Breast epithelium (tissue), 3 donors: ENCODE results near the gene GNPTG.

Experiments
- POLR2AphosphoS5 ChIP-seq, 3 donors: sonication (generic); formaldehyde crosslinking; IDR thresholded peaks; one replicate each; pipeline ENCODE4 v1.6.1; 2017; ENCODE audit warnings: antibody characterized with exemption in 3 of 3
- TF ChIP-seq, protein P1 (sequence below), 3 donors: fragments of 450-650 bp; IDR thresholded peaks; one replicate each; pipeline ENCODE4 v1.5.1; 2016 to 2017; ENCODE audit warnings: antibody characterized with exemption in 3 of 3, mild to moderate bottlenecking in 3 of 3, moderate library complexity in 3 of 3

DNA sequence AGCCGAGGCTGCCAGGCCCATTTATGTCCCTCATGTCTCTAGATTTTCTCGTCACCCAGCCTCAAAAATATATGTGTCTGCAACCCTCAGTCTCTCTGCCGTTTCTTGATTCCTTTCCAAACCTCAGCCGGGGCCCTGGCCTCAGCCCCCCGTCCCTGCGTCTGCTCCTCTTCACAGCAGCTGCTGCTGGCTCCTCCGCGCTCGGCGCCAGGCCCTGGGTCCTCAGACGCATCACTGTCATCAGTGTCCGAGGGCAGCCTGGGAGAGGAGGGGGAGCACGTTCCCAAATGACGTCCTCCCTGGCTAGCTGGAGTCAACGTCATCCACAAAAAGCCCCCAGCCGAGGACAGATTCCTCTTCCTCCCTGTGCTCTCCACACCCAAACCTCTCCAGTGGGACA lies 2.4 kb upstream of the GNPTG start:
- TF ChIP-seq, protein P1, sequence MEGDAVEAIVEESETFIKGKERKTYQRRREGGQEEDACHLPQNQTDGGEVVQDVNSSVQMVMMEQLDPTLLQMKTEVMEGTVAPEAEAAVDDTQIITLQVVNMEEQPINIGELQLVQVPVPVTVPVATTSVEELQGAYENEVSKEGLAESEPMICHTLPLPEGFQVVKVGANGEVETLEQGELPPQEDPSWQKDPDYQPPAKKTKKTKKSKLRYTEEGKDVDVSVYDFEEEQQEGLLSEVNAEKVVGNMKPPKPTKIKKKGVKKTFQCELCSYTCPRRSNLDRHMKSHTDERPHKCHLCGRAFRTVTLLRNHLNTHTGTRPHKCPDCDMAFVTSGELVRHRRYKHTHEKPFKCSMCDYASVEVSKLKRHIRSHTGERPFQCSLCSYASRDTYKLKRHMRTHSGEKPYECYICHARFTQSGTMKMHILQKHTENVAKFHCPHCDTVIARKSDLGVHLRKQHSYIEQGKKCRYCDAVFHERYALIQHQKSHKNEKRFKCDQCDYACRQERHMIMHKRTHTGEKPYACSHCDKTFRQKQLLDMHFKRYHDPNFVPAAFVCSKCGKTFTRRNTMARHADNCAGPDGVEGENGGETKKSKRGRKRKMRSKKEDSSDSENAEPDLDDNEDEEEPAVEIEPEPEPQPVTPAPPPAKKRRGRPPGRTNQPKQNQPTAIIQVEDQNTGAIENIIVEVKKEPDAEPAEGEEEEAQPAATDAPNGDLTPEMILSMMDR (IDR thresholded peaks at IDR 0.05), result no peak
- no peak for TF ChIP-seq POLR2AphosphoS5 (IDR thresholded peaks at IDR 0.05)
